GM19035 (cell line): ENCODE measurements around the gene ZNF608.

ENCODE experiments used
- ATAC-seq: cut with Tn5 transposase; IDR thresholded peaks from one replicate; pipeline ENCODE4 v1.9.1; 2021; ENCODE audit not compliant: unreplicated experiment

ZNF608 gene

GRCh38 chr5:124755565-124755964, 9.1 kb upstream of the ZNF608 start:
- no peak for ATAC-seq

- no peak for ATAC-seq
Observed at GRCh38 chr5:124755041-124755440, 8.6 kb upstream of the ZNF608 start.

DNA sequence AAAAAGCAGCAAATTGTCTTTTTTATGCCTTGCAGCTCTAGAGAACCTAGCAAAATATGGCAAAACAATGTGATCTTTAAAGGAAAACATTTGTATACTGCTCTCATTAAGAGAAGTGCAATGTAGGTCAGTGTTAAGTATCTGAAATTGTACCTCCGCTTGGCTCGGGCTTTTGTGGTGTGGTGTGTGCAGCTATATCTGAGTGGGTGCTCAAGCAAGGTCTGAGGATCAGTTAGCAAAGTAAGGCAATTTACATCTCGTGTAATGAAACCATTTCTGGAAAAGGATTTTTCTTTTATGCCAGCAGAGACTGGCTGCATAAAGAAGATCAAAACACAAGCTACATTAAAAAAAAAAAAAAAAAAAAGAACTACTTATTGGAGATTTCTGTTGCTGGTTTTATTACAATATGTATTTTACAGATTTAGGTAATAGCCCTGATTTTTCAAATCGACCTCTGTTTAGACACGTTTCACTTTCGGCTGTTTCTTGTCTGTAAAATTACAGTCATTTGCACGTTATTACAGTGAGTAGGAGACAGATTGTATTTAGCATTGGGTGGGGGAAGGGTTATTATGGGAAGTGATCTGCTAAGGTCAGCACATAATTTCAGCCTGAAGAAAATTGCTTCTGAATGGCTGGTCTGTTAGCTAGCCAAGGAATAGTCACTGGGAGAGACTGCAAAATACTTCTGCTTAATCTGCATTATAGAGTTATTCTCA, 7.9 kb upstream of the ZNF608 start:
- no peak for ATAC-seq

DNA sequence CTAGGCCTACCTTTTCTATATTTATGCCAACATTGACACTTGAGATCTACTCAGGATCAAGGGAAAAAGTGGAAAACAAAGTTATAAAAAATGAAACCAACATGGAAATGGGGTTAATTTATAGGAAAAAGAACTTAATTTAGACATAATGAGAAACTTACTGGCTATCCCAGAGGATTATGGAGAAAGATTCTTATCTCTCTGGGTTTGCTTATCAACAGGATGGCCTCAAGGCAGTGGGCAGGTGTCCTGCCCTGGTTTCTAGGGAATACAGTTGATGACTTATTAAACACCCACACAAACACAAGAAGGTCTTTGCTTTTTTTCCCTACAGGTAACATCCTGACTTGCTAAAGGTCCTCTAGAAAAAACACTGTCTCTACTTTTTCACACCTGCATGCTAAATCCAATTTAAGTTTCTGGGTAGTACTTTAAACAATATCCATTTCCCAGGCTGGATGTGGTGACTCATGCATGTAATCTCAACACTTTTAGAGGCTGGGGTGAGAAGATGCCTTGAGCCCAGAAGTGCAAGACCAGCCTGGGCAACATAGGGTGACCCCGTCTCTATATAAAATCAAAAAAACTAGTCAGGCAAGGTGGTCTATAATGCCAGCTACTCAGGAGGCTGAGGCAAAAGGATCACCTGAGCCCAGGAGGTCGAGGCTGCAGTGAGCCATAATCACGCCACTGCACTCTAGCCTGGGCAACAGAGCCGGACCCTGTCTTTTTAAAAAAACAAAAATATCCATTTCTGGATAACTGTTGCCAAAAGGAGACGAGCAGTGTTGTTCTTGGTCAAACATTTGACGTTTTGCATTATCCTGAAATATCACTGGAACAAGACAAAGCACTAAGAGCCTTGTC, 6.6 kb upstream of the ZNF608 start:
- ATAC-seq = no peak

- no peak for ATAC-seq
Observed at GRCh38 chr5:124751031-124751430, 4.6 kb upstream of the ZNF608 start.

GRCh38 chr5:124748687-124749594, 2.5 kb upstream of the ZNF608 start:
- peak; percentile 78 for ATAC-seq

DNA sequence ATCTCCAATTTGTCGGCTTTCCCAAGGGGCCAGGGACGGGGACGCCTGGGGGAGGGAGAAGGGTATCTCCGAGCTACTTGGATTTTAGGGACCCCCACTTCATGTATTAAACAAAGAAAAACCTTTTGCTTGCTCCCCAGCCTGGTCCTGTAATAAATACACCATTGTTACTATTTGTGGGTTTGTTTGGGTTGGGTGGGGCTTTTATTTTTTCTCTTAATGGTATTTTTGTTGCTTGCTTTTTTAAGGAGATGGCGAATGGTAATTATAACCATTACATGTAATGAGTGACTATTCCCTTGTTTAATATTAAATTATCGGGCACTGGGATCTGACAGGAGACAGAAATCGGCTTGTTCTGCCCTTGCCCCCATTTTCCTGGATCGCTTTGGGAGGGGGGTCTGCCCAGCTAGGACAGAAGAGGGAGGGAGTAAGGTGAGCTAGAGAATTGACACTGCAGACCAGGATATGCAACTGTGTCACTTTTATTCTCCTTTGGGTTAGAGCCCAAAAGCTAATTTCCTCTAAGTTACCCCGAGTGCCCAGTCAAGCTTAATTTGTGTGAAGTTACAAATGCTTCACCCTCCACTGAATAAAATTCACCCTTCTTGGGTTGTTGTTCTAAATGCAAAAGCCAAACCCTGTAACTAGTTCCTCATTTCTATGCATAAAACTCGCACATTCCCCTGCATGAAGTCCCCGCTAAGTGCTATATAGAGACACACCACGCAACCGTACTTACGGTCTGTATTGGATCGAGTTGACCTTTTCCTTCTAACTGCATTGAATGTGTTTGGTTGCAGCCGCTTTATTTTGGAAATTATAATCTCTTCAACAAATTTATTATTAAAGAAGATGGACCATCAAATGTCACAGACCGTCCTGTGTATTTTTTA, 1.6 kb upstream of the ZNF608 start:
- peak; percentile 50 for ATAC-seq

DNA sequence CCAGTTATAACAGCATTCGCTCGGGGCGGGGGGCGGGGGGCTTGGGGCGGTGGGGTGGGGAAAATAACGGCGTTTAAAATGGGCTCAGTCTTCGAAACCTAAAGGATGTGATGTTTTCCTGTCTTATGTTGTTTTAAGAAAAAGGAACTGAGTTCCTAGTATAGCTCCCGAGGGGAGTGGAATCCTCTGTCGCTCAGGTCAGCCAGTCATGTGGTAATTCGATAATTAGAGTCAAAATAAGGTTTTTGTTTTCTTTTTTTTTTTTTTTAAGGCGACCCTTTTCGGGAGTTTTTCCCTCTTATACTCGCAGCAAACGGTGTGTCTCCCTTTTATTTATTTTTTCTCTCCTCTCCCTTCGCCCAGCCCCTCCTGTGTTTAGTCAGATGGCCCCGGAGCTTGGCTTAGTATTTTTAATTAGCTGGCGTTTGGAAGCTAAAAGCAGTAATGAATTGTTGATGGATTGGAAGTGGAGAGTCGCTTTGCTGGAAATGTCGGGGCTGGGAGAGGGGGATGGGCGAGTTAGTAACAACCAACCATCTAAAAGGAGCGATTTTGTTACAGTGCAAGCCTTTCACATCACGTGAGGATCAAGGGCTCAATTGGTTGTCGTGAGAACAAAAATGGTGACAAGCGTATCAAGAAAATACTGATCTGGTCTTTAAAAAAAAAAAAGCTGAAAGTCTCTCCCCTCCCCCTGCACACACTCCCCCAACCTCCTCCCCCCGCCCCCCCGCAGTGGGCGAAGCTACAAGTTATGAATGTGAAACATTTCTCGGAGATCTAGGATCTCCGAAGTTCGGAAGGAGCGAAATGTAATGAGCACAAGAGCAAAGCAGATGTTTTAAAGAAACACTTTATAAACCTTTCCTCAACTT, 714 bp upstream of the ZNF608 start:
- peak; percentile 34 for ATAC-seq

GRCh38 chr5:124745007-124745927, 1.2 kb downstream of the ZNF608 start:
- ATAC-seq = no peak

GRCh38 chr5:124744170-124744971, 2.1 kb downstream of the ZNF608 start:
- no peak for ATAC-seq

DNA sequence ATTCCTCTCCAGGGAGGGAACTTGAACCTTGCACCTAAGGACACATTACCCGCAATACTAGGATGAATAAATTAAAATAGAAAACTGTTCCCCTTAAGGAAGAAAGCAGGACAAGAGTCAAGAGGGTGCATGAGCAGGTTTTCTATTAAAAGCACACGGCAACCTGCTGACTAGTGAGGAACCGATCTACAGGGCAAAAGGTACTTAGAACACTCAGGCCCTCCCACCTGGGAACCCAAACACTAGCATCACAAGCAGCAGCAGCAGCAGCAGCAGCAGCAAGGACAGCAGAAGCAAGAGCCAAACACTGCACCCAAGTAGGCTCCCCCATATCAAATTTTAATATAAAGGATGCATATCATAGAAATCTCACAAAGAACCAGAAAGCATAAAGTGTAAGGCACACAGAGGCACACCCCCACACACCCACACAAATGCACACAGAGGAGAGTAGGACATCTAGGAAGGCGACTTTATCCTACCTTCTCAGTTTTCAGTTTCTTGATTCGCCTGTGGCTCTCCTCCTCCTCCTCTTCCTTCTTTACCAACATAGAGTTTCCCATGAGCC, 2.8 kb downstream of the ZNF608 start:
- peak; percentile 17 for ATAC-seq

GRCh38 chr5:124742983-124743601, 3.3 kb downstream of the ZNF608 start:
- ATAC-seq = no peak

DNA sequence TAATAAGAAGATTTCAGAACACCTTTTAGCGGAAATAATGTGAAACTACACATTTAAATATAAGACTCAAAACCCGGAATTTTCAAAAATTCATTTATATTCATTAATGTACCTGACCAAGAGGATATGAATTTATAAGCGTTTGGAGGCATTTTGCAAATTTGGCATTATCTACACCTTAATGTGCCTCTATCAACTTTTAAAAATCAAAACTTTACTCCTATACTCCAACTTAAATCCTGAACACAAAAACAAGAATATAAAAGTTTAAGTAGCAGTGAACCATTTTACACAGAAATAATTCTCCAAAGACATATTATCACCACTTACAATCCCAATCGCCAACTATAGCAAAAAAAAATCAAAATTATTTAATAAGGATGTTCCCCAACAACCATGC, 3.9 kb downstream of the ZNF608 start:
- no peak for ATAC-seq

DNA sequence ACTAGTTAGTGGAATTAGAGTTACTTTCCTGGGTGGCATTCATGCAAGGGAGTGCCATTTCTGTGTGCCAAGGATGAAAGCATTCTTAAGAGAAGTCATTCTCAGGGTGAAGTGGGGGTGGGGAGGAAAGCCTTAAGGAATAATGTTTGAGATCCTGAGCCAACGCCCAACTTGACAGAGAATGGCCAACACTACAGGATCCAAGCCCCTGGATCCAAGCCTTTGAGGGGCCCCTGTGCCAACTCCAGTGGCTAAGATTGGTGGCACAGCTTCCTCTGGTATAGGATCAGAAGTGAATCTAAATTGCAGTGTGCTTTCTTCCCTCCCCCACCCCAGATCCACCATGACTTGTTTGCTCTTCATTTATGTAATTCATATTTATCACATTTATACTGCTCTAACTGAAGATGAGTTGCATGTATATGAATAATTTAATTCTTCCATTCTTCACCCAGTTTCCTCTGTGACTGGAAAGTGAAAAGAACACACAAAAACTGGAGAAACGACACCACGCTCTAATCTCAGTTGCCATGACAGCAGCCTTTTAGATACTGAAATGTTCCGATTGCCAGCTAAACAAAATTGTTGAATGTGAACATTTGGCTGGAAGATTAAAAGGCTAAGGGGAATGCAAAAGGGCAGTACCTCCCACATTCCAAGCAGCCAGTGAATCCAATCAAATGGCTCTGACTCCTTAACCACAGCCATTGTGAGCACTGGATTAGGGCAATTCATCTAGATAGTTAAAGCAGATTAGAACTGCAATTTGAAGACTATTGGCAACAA, 4.5 kb downstream of the ZNF608 start:
- no peak for ATAC-seq

GRCh38 chr5:124740991-124741583, 5.4 kb downstream of the ZNF608 start:
- no peak for ATAC-seq
